Measurements from ENCODE around the gene POLN. TPM values are rescaled to one million over a fixed set of nuclear protein-coding genes. Genes with fewer than 3 reads are reported as not detected.

POLN gene
- total and polyA plus RNA-seq, 2 experiments from 2014 or later, result 1.8 to 4.0 TPM

DNA sequence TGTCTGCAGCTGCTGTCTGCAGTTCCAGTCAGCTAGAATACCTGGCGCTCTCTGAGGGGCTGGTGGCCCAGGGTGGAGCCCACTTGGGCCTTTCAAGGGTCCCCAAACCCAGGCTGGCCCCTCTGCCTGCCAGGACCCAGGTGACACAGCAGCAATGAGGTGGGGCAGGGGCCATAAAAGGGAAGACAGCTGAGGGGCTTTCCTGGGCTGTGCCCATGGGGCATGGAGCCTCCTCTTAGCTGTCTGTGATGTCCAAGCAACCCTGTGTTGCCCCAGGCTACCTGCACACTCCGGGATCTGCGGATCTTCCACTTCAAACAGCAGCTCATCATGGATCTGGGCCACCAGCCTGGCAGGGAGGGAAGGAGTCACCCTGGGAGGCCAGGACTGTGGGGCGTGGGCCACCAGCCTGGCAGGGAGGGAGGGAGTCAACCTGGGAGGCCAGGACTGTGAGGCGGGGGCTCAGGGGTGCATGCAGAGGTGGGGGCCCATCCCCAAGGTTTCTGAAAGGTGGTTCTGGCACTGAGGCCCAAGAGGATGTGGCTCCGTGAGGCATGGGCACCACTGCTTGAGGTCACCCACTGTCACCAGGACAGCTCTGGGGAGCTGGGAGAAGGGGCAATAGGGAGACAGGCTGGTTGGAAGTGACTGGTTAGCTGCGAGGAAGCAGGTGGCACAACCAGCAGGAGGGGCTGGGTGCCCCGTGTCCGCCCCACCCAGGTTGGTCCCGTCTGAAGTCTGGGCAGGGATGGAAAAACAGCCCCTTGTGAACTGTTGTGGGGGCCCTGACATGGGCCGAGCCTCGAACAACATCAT is 166.5 kb downstream of the POLN start:
- ATAC-seq, result no peak
- Histone ChIP-seq H3K4me3 (no peak overlapping the region), H3K27me3 (ENCODE audit: insufficient read depth) (no peaks in the 10 kb centered on the region), H3K36me3 (ENCODE audit: insufficient read depth) (no peaks in the 10 kb centered on the region), H2AFZ (no peak overlapping the region), H3K4me2 (no peak overlapping the region), H4K20me1 (replicated peaks; ENCODE audit: insufficient read depth) (no peaks in the 10 kb centered on the region), H3K27ac (ENCODE audit: low read depth) (no peak overlapping the region), H3F3A (replicated peaks; ENCODE audit: low read depth) (no peaks in the 10 kb centered on the region), H3K4me1 (ENCODE audit: insufficient read depth) (no peaks in the 10 kb centered on the region), H3K9me2 (ENCODE audit: insufficient read depth) (no peaks in the 10 kb centered on the region), H3K79me2 (replicated peaks; ENCODE audit: insufficient read depth) (no peaks in the 10 kb centered on the region)
- peaks cover 9% of the 10 kb centered on the region for H3K4me1 Mint-ChIP-seq
- TF ChIP-seq NANOG (IDR thresholded peaks at IDR 0.05; ENCODE audit: borderline replicate concordance) (no peak), CREB1 (CRISPR knock-in tag; IDR thresholded peaks at IDR 0.05; ENCODE audit: low read depth) (no peak), ZNF114 (CRISPR knock-in tag; IDR thresholded peaks at IDR 0.05) (no peak), POLR2AphosphoS5 (IDR thresholded peaks at IDR 0.05; ENCODE audit: low read depth) (no peak), EZH2phosphoT487 (IDR thresholded peaks at IDR 0.05; ENCODE audit: unreplicated experiment) (no peak), ZNF331 (CRISPR knock-in tag; IDR thresholded peaks at IDR 0.05; ENCODE audit: low read depth) (no peak), STAT1 (IDR thresholded peaks at IDR 0.05; ENCODE audit: unreplicated experiment) (no peak)
- TF ChIP-seq, protein P1, sequence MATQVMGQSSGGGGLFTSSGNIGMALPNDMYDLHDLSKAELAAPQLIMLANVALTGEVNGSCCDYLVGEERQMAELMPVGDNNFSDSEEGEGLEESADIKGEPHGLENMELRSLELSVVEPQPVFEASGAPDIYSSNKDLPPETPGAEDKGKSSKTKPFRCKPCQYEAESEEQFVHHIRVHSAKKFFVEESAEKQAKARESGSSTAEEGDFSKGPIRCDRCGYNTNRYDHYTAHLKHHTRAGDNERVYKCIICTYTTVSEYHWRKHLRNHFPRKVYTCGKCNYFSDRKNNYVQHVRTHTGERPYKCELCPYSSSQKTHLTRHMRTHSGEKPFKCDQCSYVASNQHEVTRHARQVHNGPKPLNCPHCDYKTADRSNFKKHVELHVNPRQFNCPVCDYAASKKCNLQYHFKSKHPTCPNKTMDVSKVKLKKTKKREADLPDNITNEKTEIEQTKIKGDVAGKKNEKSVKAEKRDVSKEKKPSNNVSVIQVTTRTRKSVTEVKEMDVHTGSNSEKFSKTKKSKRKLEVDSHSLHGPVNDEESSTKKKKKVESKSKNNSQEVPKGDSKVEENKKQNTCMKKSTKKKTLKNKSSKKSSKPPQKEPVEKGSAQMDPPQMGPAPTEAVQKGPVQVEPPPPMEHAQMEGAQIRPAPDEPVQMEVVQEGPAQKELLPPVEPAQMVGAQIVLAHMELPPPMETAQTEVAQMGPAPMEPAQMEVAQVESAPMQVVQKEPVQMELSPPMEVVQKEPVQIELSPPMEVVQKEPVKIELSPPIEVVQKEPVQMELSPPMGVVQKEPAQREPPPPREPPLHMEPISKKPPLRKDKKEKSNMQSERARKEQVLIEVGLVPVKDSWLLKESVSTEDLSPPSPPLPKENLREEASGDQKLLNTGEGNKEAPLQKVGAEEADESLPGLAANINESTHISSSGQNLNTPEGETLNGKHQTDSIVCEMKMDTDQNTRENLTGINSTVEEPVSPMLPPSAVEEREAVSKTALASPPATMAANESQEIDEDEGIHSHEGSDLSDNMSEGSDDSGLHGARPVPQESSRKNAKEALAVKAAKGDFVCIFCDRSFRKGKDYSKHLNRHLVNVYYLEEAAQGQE (IDR thresholded peaks at IDR 0.05; ENCODE audit: unreplicated experiment), result no peak
- TF ChIP-seq, protein P2, sequence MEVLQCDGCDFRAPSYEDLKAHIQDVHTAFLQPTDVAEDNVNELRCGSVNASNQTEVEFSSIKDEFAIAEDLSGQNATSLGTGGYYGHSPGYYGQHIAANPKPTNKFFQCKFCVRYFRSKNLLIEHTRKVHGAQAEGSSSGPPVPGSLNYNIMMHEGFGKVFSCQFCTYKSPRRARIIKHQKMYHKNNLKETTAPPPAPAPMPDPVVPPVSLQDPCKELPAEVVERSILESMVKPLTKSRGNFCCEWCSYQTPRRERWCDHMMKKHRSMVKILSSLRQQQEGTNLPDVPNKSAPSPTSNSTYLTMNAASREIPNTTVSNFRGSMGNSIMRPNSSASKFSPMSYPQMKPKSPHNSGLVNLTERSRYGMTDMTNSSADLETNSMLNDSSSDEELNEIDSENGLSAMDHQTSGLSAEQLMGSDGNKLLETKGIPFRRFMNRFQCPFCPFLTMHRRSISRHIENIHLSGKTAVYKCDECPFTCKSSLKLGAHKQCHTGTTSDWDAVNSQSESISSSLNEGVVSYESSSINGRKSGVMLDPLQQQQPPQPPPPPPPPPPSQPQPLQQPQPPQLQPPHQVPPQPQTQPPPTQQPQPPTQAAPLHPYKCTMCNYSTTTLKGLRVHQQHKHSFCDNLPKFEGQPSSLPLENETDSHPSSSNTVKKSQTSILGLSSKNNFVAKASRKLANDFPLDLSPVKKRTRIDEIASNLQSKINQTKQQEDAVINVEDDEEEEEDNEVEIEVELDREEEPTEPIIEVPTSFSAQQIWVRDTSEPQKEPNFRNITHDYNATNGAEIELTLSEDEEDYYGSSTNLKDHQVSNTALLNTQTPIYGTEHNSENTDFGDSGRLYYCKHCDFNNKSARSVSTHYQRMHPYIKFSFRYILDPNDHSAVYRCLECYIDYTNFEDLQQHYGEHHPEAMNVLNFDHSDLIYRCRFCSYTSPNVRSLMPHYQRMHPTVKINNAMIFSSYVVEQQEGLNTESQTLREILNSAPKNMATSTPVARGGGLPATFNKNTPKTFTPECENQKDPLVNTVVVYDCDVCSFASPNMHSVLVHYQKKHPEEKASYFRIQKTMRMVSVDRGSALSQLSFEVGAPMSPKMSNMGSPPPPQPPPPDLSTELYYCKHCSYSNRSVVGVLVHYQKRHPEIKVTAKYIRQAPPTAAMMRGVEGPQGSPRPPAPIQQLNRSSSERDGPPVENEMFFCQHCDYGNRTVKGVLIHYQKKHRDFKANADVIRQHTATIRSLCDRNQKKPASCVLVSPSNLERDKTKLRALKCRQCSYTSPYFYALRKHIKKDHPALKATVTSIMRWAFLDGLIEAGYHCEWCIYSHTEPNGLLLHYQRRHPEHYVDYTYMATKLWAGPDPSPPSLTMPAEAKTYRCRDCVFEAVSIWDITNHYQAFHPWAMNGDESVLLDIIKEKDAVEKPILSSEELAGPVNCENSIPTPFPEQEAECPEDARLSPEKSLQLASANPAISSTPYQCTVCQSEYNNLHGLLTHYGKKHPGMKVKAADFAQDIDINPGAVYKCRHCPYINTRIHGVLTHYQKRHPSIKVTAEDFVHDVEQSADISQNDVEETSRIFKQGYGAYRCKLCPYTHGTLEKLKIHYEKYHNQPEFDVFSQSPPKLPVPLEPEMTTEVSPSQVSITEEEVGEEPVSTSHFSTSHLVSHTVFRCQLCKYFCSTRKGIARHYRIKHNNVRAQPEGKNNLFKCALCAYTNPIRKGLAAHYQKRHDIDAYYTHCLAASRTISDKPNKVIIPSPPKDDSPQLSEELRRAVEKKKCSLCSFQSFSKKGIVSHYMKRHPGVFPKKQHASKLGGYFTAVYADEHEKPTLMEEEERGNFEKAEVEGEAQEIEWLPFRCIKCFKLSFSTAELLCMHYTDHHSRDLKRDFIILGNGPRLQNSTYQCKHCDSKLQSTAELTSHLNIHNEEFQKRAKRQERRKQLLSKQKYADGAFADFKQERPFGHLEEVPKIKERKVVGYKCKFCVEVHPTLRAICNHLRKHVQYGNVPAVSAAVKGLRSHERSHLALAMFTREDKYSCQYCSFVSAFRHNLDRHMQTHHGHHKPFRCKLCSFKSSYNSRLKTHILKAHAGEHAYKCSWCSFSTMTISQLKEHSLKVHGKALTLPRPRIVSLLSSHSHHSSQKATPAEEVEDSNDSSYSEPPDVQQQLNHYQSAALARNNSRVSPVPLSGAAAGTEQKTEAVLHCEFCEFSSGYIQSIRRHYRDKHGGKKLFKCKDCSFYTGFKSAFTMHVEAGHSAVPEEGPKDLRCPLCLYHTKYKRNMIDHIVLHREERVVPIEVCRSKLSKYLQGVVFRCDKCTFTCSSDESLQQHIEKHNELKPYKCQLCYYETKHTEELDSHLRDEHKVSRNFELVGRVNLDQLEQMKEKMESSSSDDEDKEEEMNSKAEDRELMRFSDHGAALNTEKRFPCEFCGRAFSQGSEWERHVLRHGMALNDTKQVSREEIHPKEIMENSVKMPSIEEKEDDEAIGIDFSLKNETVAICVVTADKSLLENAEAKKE (CRISPR knock-in tag; IDR thresholded peaks at IDR 0.05), result no peak
- H3K4me3 Mint-ChIP-seq, result no peak overlapping the region
- peaks cover 7% of the 10 kb centered on the region for H3K27me3 Mint-ChIP-seq (ENCODE audit: insufficient read depth, low read depth, poor library complexity)
- H3K36me3 Mint-ChIP-seq (ENCODE audit: low read depth), result no peaks in the 10 kb centered on the region; the same call in 2 of the 3 replicates
- DNase-seq (ENCODE audit: low spot score), result no peak
- H3K9me3 Mint-ChIP-seq, result no peaks in the 10 kb centered on the region
- no peak overlapping the region for H3K27ac Mint-ChIP-seq
